Natural killer cell treated with Interleukin-12 subunit alpha and Interleukin-12 subunit beta and Interleukin-15 and Interleukin-18, amount 100 ng/mL, for 72 hours (primary cell): ENCODE data around the gene HEMK1. TPM values are rescaled to one million over a fixed set of nuclear protein-coding genes. Genes with fewer than 3 reads are reported as not detected.

Experiments
- ATAC-seq, 2 donors: fragments of 150-1000 bp; cut with Tn5 transposase in 1 of 2; sonication (Bioruptor Pico), chemical (Tn5 transposase) in 1 of 2; 2 replicates each; pipeline ENCODE4 v1.10.0; 2021
- DNase-seq: peaks from one replicate; pipeline ENCODE4 v3.0.0; 2022; ENCODE audit warnings: low spot score
- H3K27ac Mint-ChIP-seq, 2 donors: 1 replicate in 1 of 2; 2 replicates in 1 of 2; pipeline ENCODE4 v1.8.0; 2022; ENCODE audit warnings: mixed read lengths in 2 of 2, mild to moderate bottlenecking in 1 of 2, moderate library complexity in 1 of 2
- H3K27me3 Mint-ChIP-seq, 2 donors: 1 replicate in 1 of 2; 2 replicates in 1 of 2; pipeline ENCODE4 v1.8.0; 2022; ENCODE audit warnings: mixed read lengths in 2 of 2
- H3K36me3 Mint-ChIP-seq: one replicate; pipeline ENCODE4 v1.8.0; 2022; ENCODE audit warnings: mixed read lengths
- H3K4me1 Mint-ChIP-seq, 2 donors: 1 replicate in 1 of 2; 2 replicates in 1 of 2; pipeline ENCODE4 v1.8.0; 2022; ENCODE audit warnings: low read depth in 2 of 2, mixed read lengths in 2 of 2, mild to moderate bottlenecking in 1 of 2
- H3K4me3 Mint-ChIP-seq: one replicate; pipeline ENCODE4 v1.8.0; 2022; ENCODE audit warnings: mixed read lengths
- H3K9me3 Mint-ChIP-seq: 2 replicates; pipeline ENCODE4 v1.8.0; 2022; ENCODE audit warnings: mixed read lengths
- total RNA-seq, 2 donors: library from RNA; stranded (reverse); gene quantifications; one replicate each; pipeline ENCODE4 v1.2.3, GENCODE V29; 2022

Gene HEMK1
- total RNA-seq, 2 donors from 2014 or later: 31.5 to 48.4 TPM

GRCh38 chr3:50604628-50605588 is 35.6 kb downstream of the HEMK1 start:
- peaks cover 38% of the 10 kb centered on the region for H3K36me3 Mint-ChIP-seq
- H3K4me3 Mint-ChIP-seq: peak overlapping the region; percentile 91
- DNase-seq (no peak), ATAC-seq (no peak)
- no peaks in the 10 kb centered on the region for H3K27me3 Mint-ChIP-seq
- no peaks in the 10 kb centered on the region for H3K9me3 Mint-ChIP-seq
- peak overlapping the region; percentile 99 for H3K27ac Mint-ChIP-seq
- peaks cover 86 to 93% of the 10 kb centered on the region in 2 donors for H3K4me1 Mint-ChIP-seq

- no peaks in the 10 kb centered on the region for H3K9me3 Mint-ChIP-seq
- ATAC-seq: no peak
- H3K4me1 Mint-ChIP-seq: peaks cover 82 to 95% of the 10 kb centered on the region in 2 donors
- H3K27me3 Mint-ChIP-seq: no peaks in the 10 kb centered on the region
- no peak for DNase-seq
- peaks cover 38% of the 10 kb centered on the region for H3K36me3 Mint-ChIP-seq
- H3K27ac Mint-ChIP-seq: peak overlapping the region; percentile 99
- H3K4me3 Mint-ChIP-seq: peak overlapping the region; percentile 91
Observed at GRCh38 chr3:50605901-50606326, 36.6 kb downstream of the HEMK1 start.

GRCh38 chr3:50606596-50606995 is 37.3 kb downstream of the HEMK1 start:
- H3K4me3 Mint-ChIP-seq: peak overlapping the region; percentile 91
- peaks cover 38% of the 10 kb centered on the region for H3K36me3 Mint-ChIP-seq
- H3K4me1 Mint-ChIP-seq: peaks cover 75 to 89% of the 10 kb centered on the region in 2 donors
- H3K27ac Mint-ChIP-seq: peak overlapping the region; percentile 99
- DNase-seq (no peak), ATAC-seq (no peak)
- H3K27me3 Mint-ChIP-seq: no peaks in the 10 kb centered on the region
- no peaks in the 10 kb centered on the region for H3K9me3 Mint-ChIP-seq

GRCh38 chr3:50607271-50608091 is 38.2 kb downstream of the HEMK1 start:
- DNase-seq (no peak), ATAC-seq (no peak)
- Mint-ChIP-seq H3K36me3 (peaks cover 38% of the 10 kb centered on the region), H3K27ac (peak overlapping the region; percentile 99), H3K27me3 (no peaks in the 10 kb centered on the region), H3K4me1 (peaks cover 73 to 89% of the 10 kb centered on the region in 2 donors), H3K4me3 (peak overlapping the region; percentile 91), H3K9me3 (no peaks in the 10 kb centered on the region)

- DNase-seq (no peak), ATAC-seq (no peak)
- Mint-ChIP-seq H3K36me3 (peaks cover 38% of the 10 kb centered on the region), H3K4me1 (peaks cover 71 to 86% of the 10 kb centered on the region in 2 donors), H3K27me3 (no peaks in the 10 kb centered on the region), H3K27ac (peak overlapping the region; percentile 99), H3K9me3 (no peaks in the 10 kb centered on the region), H3K4me3 (peak overlapping the region; percentile 91)
Observed at GRCh38 chr3:50608278-50608677, 39.0 kb downstream of the HEMK1 start.

- Mint-ChIP-seq H3K4me1 (peaks cover 70 to 84% of the 10 kb centered on the region in 2 donors), H3K9me3 (no peaks in the 10 kb centered on the region), H3K4me3 (peak overlapping the region; percentile 91), H3K36me3 (peaks cover 35% of the 10 kb centered on the region), H3K27me3 (no peaks in the 10 kb centered on the region), H3K27ac (peak overlapping the region; percentile 99)
- ATAC-seq (no peak), DNase-seq (no peak)
Observed at GRCh38 chr3:50609071-50609762, 39.9 kb downstream of the HEMK1 start.

- H3K4me3 Mint-ChIP-seq: peak overlapping the region; percentile 91
Observed at GRCh38 chr3:50609763-50610085, 40.4 kb downstream of the HEMK1 start.

GRCh38 chr3:50610181-50610971 is 41.1 kb downstream of the HEMK1 start:
- no peak for DNase-seq
- peak overlapping the region; percentile 91 for H3K4me3 Mint-ChIP-seq
- peaks cover 68 to 80% of the 10 kb centered on the region in 2 donors for H3K4me1 Mint-ChIP-seq
- H3K9me3 Mint-ChIP-seq: no peaks in the 10 kb centered on the region
- no peak for ATAC-seq
- H3K36me3 Mint-ChIP-seq: peaks cover 30% of the 10 kb centered on the region
- H3K27ac Mint-ChIP-seq: peak overlapping the region; percentile 99
- no peaks in the 10 kb centered on the region for H3K27me3 Mint-ChIP-seq

More at GRCh38 chr3:50609763-50610085, 40.4 kb downstream of the HEMK1 start:
- Mint-ChIP-seq H3K9me3 (no peaks in the 10 kb centered on the region), H3K36me3 (peaks cover 34% of the 10 kb centered on the region), H3K4me1 (peaks cover 72 to 85% of the 10 kb centered on the region in 2 donors), H3K27me3 (no peaks in the 10 kb centered on the region), H3K27ac (peak overlapping the region; percentile 99)
- DNase-seq: no peak
- no peak for ATAC-seq

- H3K9me3 Mint-ChIP-seq: no peaks in the 10 kb centered on the region
- peaks cover 66 to 80% of the 10 kb centered on the region in 2 donors for H3K4me1 Mint-ChIP-seq
- peak overlapping the region; percentile 99 for H3K27ac Mint-ChIP-seq
- no peaks in the 10 kb centered on the region for H3K27me3 Mint-ChIP-seq
- no peak for DNase-seq
- H3K4me3 Mint-ChIP-seq: peak overlapping the region; percentile 91
- ATAC-seq: no peak
- peaks cover 24% of the 10 kb centered on the region for H3K36me3 Mint-ChIP-seq
Observed at GRCh38 chr3:50610992-50611463, 41.7 kb downstream of the HEMK1 start.

- H3K9me3 Mint-ChIP-seq: no peaks in the 10 kb centered on the region
- peak within 1 kb of the TSS; percentile 99 for H3K27ac Mint-ChIP-seq
- ATAC-seq (peak; percentile 86 to 90), DNase-seq (peak; percentile 99)
- peak within 1 kb of the TSS; percentile 91 for H3K4me3 Mint-ChIP-seq
- H3K36me3 Mint-ChIP-seq: peaks cover 20% of the 10 kb centered on the region
- peaks cover 67 to 80% of the 10 kb centered on the region in 2 donors for H3K4me1 Mint-ChIP-seq
- H3K27me3 Mint-ChIP-seq: no peaks in the 10 kb centered on the region
Observed at GRCh38 chr3:50611464-50612233, 42.3 kb downstream of the HEMK1 start, which contains the start of gene CISH. Gene CISH, minus strand, starts transcription at chr3:50611774. Its CDS starts 124 bp downstream, at chr3:50611650.

- H3K27me3 Mint-ChIP-seq: no peaks in the 10 kb centered on the region
- H3K4me3 Mint-ChIP-seq: peak overlapping the region; percentile 91
- peak overlapping the region; percentile 99 for H3K27ac Mint-ChIP-seq
- no peak for ATAC-seq
- H3K4me1 Mint-ChIP-seq: peaks cover 65 to 73% of the 10 kb centered on the region in 2 donors
- H3K9me3 Mint-ChIP-seq: no peaks in the 10 kb centered on the region
- H3K36me3 Mint-ChIP-seq: peaks cover 20% of the 10 kb centered on the region
- DNase-seq: no peak
Observed at GRCh38 chr3:50612234-50612882, 43.0 kb downstream of the HEMK1 start.
